SK-N-SH (cell line): ENCODE measurements around the gene STK32C. TPM values are rescaled to one million over a fixed set of nuclear protein-coding genes. Genes with fewer than 3 reads are reported as not detected.

ENCODE experiments used
- CTCF ChIA-PET: fragments of 300-600, 350-600 bp; formaldehyde crosslinking; extraction: SDS; loops from one replicate; lab custom pipeline; 2021; lab: Yijun Ruan, JAX
- POLR2A ChIA-PET: fragments of 350-600 bp; sonication (Branson Sonifier 250); formaldehyde crosslinking; extraction: SDS; loops from one replicate; lab custom pipeline; 2020; ENCODE audit warnings: antibody characterized with exemption, inconsistent platforms; lab: Yijun Ruan, JAX
- DNase-seq: peaks from one replicate; pipeline ENCODE4 v3.0.0; 2012
- H2AFZ ChIP-seq: fragments of 200-600 bp; sonication (generic); 2 replicates; pipeline ENCODE4 v1.8.1; 2016; ENCODE audit warnings: antibody characterized with exemption, mild to moderate bottlenecking, low read depth
- H3F3A ChIP-seq: fragments of 200-600 bp; sonication (generic); replicated peaks from 2 replicates; pipeline ENCODE3; 2016; ENCODE audit warnings: antibody characterized with exemption, mild to moderate bottlenecking; ENCODE audit not compliant: insufficient read depth
- H3K27ac ChIP-seq, 2 experiments: fragments of 200-500 bp in 1 of 2; fragments of 200-600 bp in 1 of 2; sonication (Bioruptor generic) in 1 of 2; sonication (generic), shearing (Covaris generic) in 1 of 2; 2 replicates each; pipeline versions ENCODE4 v1.5.1 to v1.6.1; 2014 to 2016; ENCODE audit warnings: low read depth in 2 of 2, inconsistent platforms in 1 of 2, low read length in 1 of 2, mild to moderate bottlenecking in 1 of 2, mixed read lengths in 1 of 2
- H3K27me3 ChIP-seq: fragments of 200-600 bp; sonication (generic), shearing (Covaris generic); 2 replicates; pipeline ENCODE4 v1.6.1; 2016; ENCODE audit warnings: mixed run types; ENCODE audit not compliant: insufficient read depth
- H3K36me3 ChIP-seq, 2 experiments: fragments of 200-500 bp in 1 of 2; fragments of 200-600 bp in 1 of 2; sonication (Bioruptor generic) in 1 of 2; sonication (generic) in 1 of 2; replicated peaks in 1 of 2; 2 replicates each; pipeline versions ENCODE3 to v1.5.1; 2014 to 2016; ENCODE audit warnings: low read length in 1 of 2, mild to moderate bottlenecking in 1 of 2; ENCODE audit not compliant: insufficient read depth in 2 of 2, control insufficient read depth in 1 of 2
- H3K4me1 ChIP-seq, 2 experiments: fragments of 200-500 bp in 1 of 2; fragments of 200-600 bp in 1 of 2; sonication (Bioruptor generic) in 1 of 2; sonication (generic), shearing (Covaris generic) in 1 of 2; 2 replicates each; pipeline versions ENCODE4 v1.5.1 to v1.6.1; 2014 to 2016; ENCODE audit warnings: low read depth in 1 of 2, low read length in 1 of 2, mixed run types in 1 of 2; ENCODE audit not compliant: insufficient read depth in 2 of 2, control insufficient read depth in 1 of 2
- H3K4me2 ChIP-seq: fragments of 200-600 bp; sonication (generic), shearing (Covaris generic); 2 replicates; pipeline ENCODE4 v1.6.1; 2017; ENCODE audit warnings: mixed run types
- H3K4me3 ChIP-seq, 2 experiments: fragments of 200-500 bp in 1 of 2; fragments of 200-600 bp in 1 of 2; sonication (Bioruptor generic) in 1 of 2; sonication (generic), shearing (Covaris generic) in 1 of 2; 2 replicates each; pipeline versions ENCODE4 v1.5.1 to v1.8.1; 2014 to 2016; ENCODE audit warnings: low read depth in 2 of 2, inconsistent platforms in 1 of 2, low read length in 1 of 2, mild to moderate bottlenecking in 1 of 2, mixed read lengths in 1 of 2, moderate library complexity in 1 of 2
- H3K79me2 ChIP-seq: fragments of 200-600 bp; sonication (generic); 2 replicates; pipeline ENCODE4 v1.8.1; 2017; ENCODE audit warnings: mild to moderate bottlenecking; ENCODE audit not compliant: insufficient read depth
- H3K9ac ChIP-seq: fragments of 200-600 bp; sonication (generic); 2 replicates; pipeline ENCODE4 v1.6.1; 2017; ENCODE audit warnings: mixed run types
- H3K9me2 ChIP-seq: fragments of 200-600 bp; sonication (generic); 2 replicates; pipeline ENCODE4 v1.6.1; 2017; ENCODE audit warnings: mixed run types
- H3K9me3 ChIP-seq: fragments of 200-600 bp; sonication (generic); 2 replicates; pipeline ENCODE4 v1.6.1; 2017; ENCODE audit warnings: mixed run types, mild to moderate bottlenecking, moderate library complexity
- H4K20me1 ChIP-seq: fragments of 200-600 bp; sonication (generic); 2 replicates; pipeline ENCODE4 v1.6.1; 2017; ENCODE audit warnings: mild to moderate bottlenecking, mixed run types; ENCODE audit not compliant: insufficient read depth
- CHD2 ChIP-seq: fragments of 150-350 bp; IDR thresholded peaks from 2 replicates; pipeline ENCODE4 v1.6.1; 2018; ENCODE audit warnings: low read length; ENCODE audit not compliant: partially characterized antibody
- EP300 ChIP-seq, 2 experiments: IDR thresholded peaks; 2 replicates each; pipeline versions ENCODE4 v1.4.0 to v1.6.1; 2012; ENCODE audit warnings: borderline replicate concordance in 1 of 2, low read depth in 1 of 2, low read length in 1 of 2
- FOSL2 ChIP-seq: IDR thresholded peaks from 2 replicates; pipeline ENCODE4 v1.4.0; 2012; ENCODE audit warnings: low read depth, mild to moderate bottlenecking, moderate library complexity, borderline replicate concordance
- GABPA ChIP-seq: IDR thresholded peaks from 2 replicates; pipeline ENCODE4 v1.4.0; 2012; ENCODE audit warnings: low read depth, mild to moderate bottlenecking
- MEF2A ChIP-seq: IDR thresholded peaks from 2 replicates; pipeline ENCODE4 v1.4.0; 2012; ENCODE audit warnings: low read depth, borderline replicate concordance
- MXI1 ChIP-seq: IDR thresholded peaks from 2 replicates; pipeline ENCODE4 v1.6.1; 2012; ENCODE audit warnings: mild to moderate bottlenecking, low read depth, low read length, improper control_type of control experiment
- NRF1 ChIP-seq: IDR thresholded peaks from 2 replicates; pipeline ENCODE4 v1.6.1; 2012; ENCODE audit warnings: low read depth, mild to moderate bottlenecking, low read length
- RXRA ChIP-seq: IDR thresholded peaks from 2 replicates; pipeline ENCODE4 v1.4.0; 2012; ENCODE audit warnings: low read depth, mild to moderate bottlenecking, borderline replicate concordance
- SMC3 ChIP-seq: IDR thresholded peaks from 2 replicates; pipeline ENCODE4 v1.6.1; 2012; ENCODE audit warnings: low read depth, low read length, improper control_type of control experiment
- TCF12 ChIP-seq: IDR thresholded peaks from 2 replicates; pipeline ENCODE4 v1.4.0; 2012
- USF1 ChIP-seq: IDR thresholded peaks from 2 replicates; pipeline ENCODE4 v1.4.0; 2012; ENCODE audit warnings: low read depth, borderline replicate concordance
- WGBS: methylation state at CpG from one replicate; pipeline ENCODE4 v1.1.6; 2017; ENCODE audit warnings: low lambda C conversion rate; 5-methylcytosine and 5-hydroxymethylcytosine counted together
- polyA plus RNA-seq, 3 experiments: library from polyadenylated mRNA; depleted of rRNA; stranded (reverse); fragments of >200 nt; gene quantifications; 2 replicates each; pipeline ENCODE4 v1.2.3, GENCODE V29; 2012

The STK32C gene
- polyA plus RNA-seq, 1 of the 3 experiments (the other 2 are of a cell fraction), result 27.8 TPM

- no peak overlapping the region for H2AFZ ChIP-seq
- H4K20me1 ChIP-seq, result no peaks in the 10 kb centered on the region
- no peak for DNase-seq
- WGBS, result 69% methylated on average over 20 of the region's 27 CpGs
- H3K9me2 ChIP-seq, result no peaks in the 10 kb centered on the region
- H3K36me3 ChIP-seq, result no peaks in the 10 kb centered on the region
- H3K4me3 ChIP-seq, result no peak overlapping the region
- no peaks in the 10 kb centered on the region for H3K27me3 ChIP-seq
- no peak overlapping the region for H3K4me2 ChIP-seq
- peaks cover 6% of the 10 kb centered on the region for H3F3A ChIP-seq
- no peak for TF ChIP-seq MEF2A
- no peak for TF ChIP-seq NRF1
- no peak for TF ChIP-seq USF1
- TF ChIP-seq TCF12, result no peak
- no peak for TF ChIP-seq RXRA
- no peak for TF ChIP-seq EP300 (IDR thresholded peaks at IDR 0.05; ENCODE audit: borderline replicate concordance in 1 of 2, low read depth in 1 of 2, low read length in 1 of 2)
- no peak for TF ChIP-seq SMC3
- TF ChIP-seq GABPA, result no peak
- no peak for TF ChIP-seq FOSL2
- no peak for TF ChIP-seq MXI1
- H3K79me2 ChIP-seq, result no peaks in the 10 kb centered on the region
- CTCF ChIA-PET, result interaction anchor here (0.5 kb wide), 1 partner anchor 23 kb away, joined by 3 read pairs; no protein-coding TSS in a partner anchor
- no peak overlapping the region for H3K9ac ChIP-seq
- POLR2A ChIA-PET, result no interaction called here
- H3K9me3 ChIP-seq, result no peaks in the 10 kb centered on the region
- H3K27ac ChIP-seq, result no peak overlapping the region; a peak in 1 of 4 replicates
- peaks cover 0 to 34% of the 10 kb centered on the region in 2 experiments; a peak in 1 of 4 replicates for H3K4me1 ChIP-seq
These were observed 36.1 kb downstream of the STK32C start for GRCh38 chr10:132271458-132272230.

- no peak overlapping the region for H2AFZ ChIP-seq
- CTCF ChIA-PET, result no interaction called here
- no peaks in the 10 kb centered on the region for H4K20me1 ChIP-seq
- no peaks in the 10 kb centered on the region for H3K9me2 ChIP-seq
- H3K4me2 ChIP-seq, result no peak overlapping the region
- POLR2A ChIA-PET, result no interaction called here
- H3K9me3 ChIP-seq, result no peaks in the 10 kb centered on the region
- H3K79me2 ChIP-seq, result no peaks in the 10 kb centered on the region
- H3K27ac ChIP-seq, result no peak overlapping the region; a peak in 1 of 4 replicates
- TF ChIP-seq CHD2, result no peak
- no peaks in the 10 kb centered on the region for H3K27me3 ChIP-seq
- no peak overlapping the region for H3K9ac ChIP-seq
- no peak for DNase-seq
- 73% methylated on average over 5 of the region's 11 CpGs for WGBS
- no peaks in the 10 kb centered on the region for H3K36me3 ChIP-seq
- peaks cover 6% of the 10 kb centered on the region for H3F3A ChIP-seq
- H3K4me3 ChIP-seq, result no peak overlapping the region
- peaks cover 0 to 42% of the 10 kb centered on the region in 2 experiments; a peak in 1 of 4 replicates for H3K4me1 ChIP-seq
These were observed 36.9 kb downstream of the STK32C start for GRCh38 chr10:132270721-132271457.
